Measurements from ENCODE around the gene ZNF277. TPM values are rescaled to one million over a fixed set of nuclear protein-coding genes. Genes with fewer than 3 reads are reported as not detected.

The ZNF277 gene
- total RNA-seq, 4 donors from 2014 or later: 18.3 to 25.6 (median 19.5) TPM

DNA sequence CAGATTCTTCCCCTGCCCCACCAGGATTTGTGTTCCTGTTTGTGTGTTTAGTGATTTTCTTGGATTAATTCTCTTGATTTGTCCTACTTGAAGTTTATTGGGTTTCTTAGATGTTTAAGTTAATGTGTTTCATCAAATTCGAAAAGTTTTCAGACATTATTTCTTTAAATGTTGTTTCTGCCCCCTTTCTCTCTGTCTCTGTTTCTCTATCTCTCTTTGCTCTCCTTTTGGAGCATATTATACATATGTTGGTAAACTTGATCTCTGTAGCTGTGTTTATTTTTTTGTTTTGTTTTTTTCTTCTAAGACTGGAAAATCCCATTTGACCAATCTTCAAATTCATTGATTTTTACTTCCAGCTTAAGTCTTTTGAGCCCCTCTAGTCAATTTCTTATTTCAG lies 115.6 kb downstream of the ZNF277 start:
- no peaks in the 10 kb centered on the region for H3K4me1 ChIP-seq
- no peaks in the 10 kb centered on the region for H3K27me3 ChIP-seq
- H3K36me3 ChIP-seq: peaks cover 0 to 22% (median 0%) of the 10 kb centered on the region in 3 donors
- no peak overlapping the region for H3K4me3 ChIP-seq
- no peak for DNase-seq
- TF ChIP-seq CTCF (IDR thresholded peaks at IDR 0.05) (no peak), POLR2A (IDR thresholded peaks at IDR 0.05) (no peak)
- no peaks in the 10 kb centered on the region for H3K9me3 ChIP-seq
- no peak overlapping the region for H3K27ac ChIP-seq

DNA sequence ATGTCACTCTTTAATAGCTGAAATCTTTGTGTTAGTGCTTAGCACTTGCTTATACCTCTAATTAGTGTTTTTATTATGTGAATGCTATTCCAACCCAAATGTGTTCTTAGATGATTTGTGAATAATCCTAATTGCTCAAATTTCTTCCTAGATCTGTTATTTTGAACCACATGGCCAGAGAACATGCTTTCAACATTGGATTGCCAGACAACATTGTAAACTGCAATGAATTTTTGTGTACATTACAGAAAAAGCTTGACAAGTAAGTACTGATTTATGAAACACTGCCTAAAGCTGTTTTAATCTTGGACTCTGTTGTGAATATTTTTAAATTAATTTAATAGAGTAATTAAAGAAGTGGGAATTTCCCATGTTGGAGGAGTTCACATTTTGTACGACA lies 121.1 kb downstream of the ZNF277 start:
- no peaks in the 10 kb centered on the region for H3K4me1 ChIP-seq
- H3K27me3 ChIP-seq: no peaks in the 10 kb centered on the region
- DNase-seq: no peak
- peaks cover 0 to 25% (median 0%) of the 10 kb centered on the region in 3 donors for H3K36me3 ChIP-seq
- TF ChIP-seq CTCF (IDR thresholded peaks at IDR 0.05) (no peak), POLR2A (IDR thresholded peaks at IDR 0.05) (no peak)
- H3K27ac ChIP-seq: no peak overlapping the region
- H3K9me3 ChIP-seq: no peaks in the 10 kb centered on the region
- H3K4me3 ChIP-seq: no peak overlapping the region

GRCh38 chr7:112331492-112331891 lies 125.0 kb downstream of the ZNF277 start:
- H3K36me3 ChIP-seq: peaks cover 0 to 17% (median 0%) of the 10 kb centered on the region in 3 donors
- H3K9me3 ChIP-seq: no peaks in the 10 kb centered on the region
- no peak for DNase-seq
- H3K4me3 ChIP-seq: no peak overlapping the region
- H3K4me1 ChIP-seq: no peaks in the 10 kb centered on the region
- no peaks in the 10 kb centered on the region for H3K27me3 ChIP-seq
- no peak overlapping the region for H3K27ac ChIP-seq
- TF ChIP-seq CTCF (IDR thresholded peaks at IDR 0.05) (no peak), POLR2A (IDR thresholded peaks at IDR 0.05) (no peak)

- DNase-seq: no peak
- Histone ChIP-seq H3K27ac (no peak overlapping the region), H3K27me3 (no peaks in the 10 kb centered on the region), H3K4me3 (no peak overlapping the region), H3K9me3 (no peaks in the 10 kb centered on the region), H3K36me3 (peaks cover 0 to 11% (median 0%) of the 10 kb centered on the region in 3 donors), H3K4me1 (no peaks in the 10 kb centered on the region)
- no peak for TF ChIP-seq CTCF (IDR thresholded peaks at IDR 0.05)
- TF ChIP-seq POLR2A (IDR thresholded peaks at IDR 0.05): no peak
These were observed 127.9 kb downstream of the ZNF277 start for GRCh38 chr7:112334366-112334765.

DNA sequence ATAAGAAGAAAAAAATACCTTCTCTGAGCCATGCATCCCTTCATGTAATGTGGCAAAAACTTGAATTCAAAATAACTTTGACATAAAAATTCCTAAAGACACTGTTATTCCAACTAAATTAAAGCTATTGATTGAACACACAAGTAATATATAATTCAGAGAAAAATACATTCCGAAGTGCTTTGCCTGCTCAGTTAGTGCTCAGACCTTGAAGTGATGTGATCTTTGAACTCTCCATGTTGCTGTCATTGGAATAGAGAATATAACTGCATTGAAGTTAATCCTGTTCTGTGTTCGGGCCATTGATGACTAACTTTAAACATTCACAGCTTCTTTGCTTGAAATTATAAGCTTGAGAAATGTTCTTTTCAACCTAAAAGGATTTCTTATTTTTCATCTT lies 129.8 kb downstream of the ZNF277 start:
- no peak overlapping the region for H3K4me3 ChIP-seq
- H3K27me3 ChIP-seq: no peaks in the 10 kb centered on the region
- no peak overlapping the region for H3K27ac ChIP-seq
- no peak for DNase-seq
- no peak for TF ChIP-seq CTCF (IDR thresholded peaks at IDR 0.05)
- H3K9me3 ChIP-seq: no peaks in the 10 kb centered on the region
- no peaks in the 10 kb centered on the region for H3K4me1 ChIP-seq
- peaks cover 0 to 11% (median 0%) of the 10 kb centered on the region in 3 donors for H3K36me3 ChIP-seq
